Neural progenitor cell (in vitro differentiated cells): ENCODE data around the gene STK4. TPM values are rescaled to one million over a fixed set of nuclear protein-coding genes. Genes with fewer than 3 reads are reported as not detected.

Experiments used
- DNase-seq: peaks from one replicate; pipeline ENCODE4 v3.0.0-alpha.2; 2016; ENCODE audit warnings: low spot score
- H2AFZ ChIP-seq: fragments of 200-600 bp; sonication (generic); replicated peaks from 2 replicates; pipeline ENCODE4 v1.6.1; 2016; ENCODE audit warnings: antibody characterized with exemption
- H3F3A ChIP-seq: fragments of 200-600 bp; sonication (generic); 2 replicates; pipeline ENCODE4 v1.6.1; 2016; ENCODE audit warnings: antibody characterized with exemption, low read depth
- H3K27ac ChIP-seq: fragments of 200-600 bp; sonication (generic); 2 replicates; pipeline ENCODE4 v1.5.1; 2016; ENCODE audit warnings: mild to moderate bottlenecking
- H3K27me3 ChIP-seq: fragments of 200-600 bp; sonication (generic); 2 replicates; pipeline ENCODE4 v1.6.1; 2016; ENCODE audit warnings: mild to moderate bottlenecking, moderate library complexity
- H3K36me3 ChIP-seq: fragments of 200-600 bp; sonication (generic); 2 replicates; pipeline ENCODE4 v1.5.1; 2016
- H3K4me1 ChIP-seq: fragments of 200-600 bp; sonication (generic); 2 replicates; pipeline ENCODE4 v1.6.1; 2016; ENCODE audit warnings: mixed run types
- H3K4me2 ChIP-seq: fragments of 200-600 bp; sonication (generic); 2 replicates; pipeline ENCODE4 v1.6.1; 2016
- H3K4me3 ChIP-seq: fragments of 200-600 bp; sonication (generic); 2 replicates; pipeline ENCODE4 v1.5.1; 2016
- H3K79me2 ChIP-seq: fragments of 200-600 bp; sonication (generic); 2 replicates; pipeline ENCODE4 v1.6.1; 2016; ENCODE audit warnings: low read depth
- H3K9ac ChIP-seq: fragments of 200-600 bp; sonication (generic); 2 replicates; pipeline ENCODE4 v1.6.1; 2016
- H3K9me3 ChIP-seq: fragments of 200-600 bp; sonication (generic); 2 replicates; pipeline ENCODE4 v1.5.1; 2016; ENCODE audit warnings: low read depth
- H4K20me1 ChIP-seq: fragments of 200-600 bp; sonication (generic); 2 replicates; pipeline ENCODE4 v1.6.1; 2016; ENCODE audit warnings: low read depth
- H3K27ac Mint-ChIP-seq: 3 replicates; pipeline ENCODE4 v1.8.0; 2021; ENCODE audit warnings: mixed read lengths
- H3K27me3 Mint-ChIP-seq: 2 replicates; pipeline ENCODE4 v1.8.0; 2022; ENCODE audit warnings: low read depth, mild to moderate bottlenecking, inconsistent platforms, moderate library complexity, mixed read lengths; ENCODE audit not compliant: insufficient read depth
- H3K36me3 Mint-ChIP-seq: 3 replicates; pipeline ENCODE4 v1.8.0; 2021; ENCODE audit warnings: mixed read lengths
- H3K4me1 Mint-ChIP-seq: 3 replicates; pipeline ENCODE4 v1.8.0; 2021; ENCODE audit warnings: mixed read lengths
- H3K4me3 Mint-ChIP-seq: 3 replicates; pipeline ENCODE4 v1.8.0; 2021; ENCODE audit warnings: mild to moderate bottlenecking, moderate library complexity, mixed read lengths
- H3K9me3 Mint-ChIP-seq: 3 replicates; pipeline ENCODE4 v1.8.0; 2020; ENCODE audit warnings: mixed read lengths
- CTCF ChIP-seq: fragments of 200-600 bp; sonication (generic); IDR thresholded peaks from 2 replicates; pipeline ENCODE4 v1.5.1; 2017; ENCODE audit warnings: antibody characterized with exemption, mild to moderate bottlenecking
- EZH2 ChIP-seq: fragments of 200-600 bp; sonication (generic); IDR thresholded peaks from 2 replicates; pipeline ENCODE4 v1.6.1; 2017; ENCODE audit warnings: antibody characterized with exemption, mild to moderate bottlenecking, moderate library complexity
- EZH2phosphoT487 ChIP-seq: fragments of 200-600 bp; sonication (generic); IDR thresholded peaks from 2 replicates; pipeline ENCODE4 v1.6.1; 2017; ENCODE audit warnings: antibody characterized with exemption
- small RNA-seq: library from RNA; depleted of rRNA; stranded (forward); fragments of <200 nt; gene quantifications from one replicate; pipeline ENCODE3, GENCODE V24; 2015
- total RNA-seq: library from RNA; depleted of rRNA; stranded (reverse); fragments of >200 nt; gene quantifications from 2 replicates; pipeline ENCODE4 v1.2.3, GENCODE V29; 2015; ENCODE audit warnings: low replicate concordance

Gene STK4
- total RNA-seq, 1 donor from 2014 or later = 46.1 TPM

- Histone ChIP-seq H2AFZ (no peak overlapping the region), H3K4me1 (no peaks in the 10 kb centered on the region), H3K79me2 (no peaks in the 10 kb centered on the region), H3K9me3 (no peaks in the 10 kb centered on the region), H3K4me2 (no peak overlapping the region), H3K4me3 (no peak overlapping the region), H3K27ac (no peak overlapping the region), H3F3A (no peaks in the 10 kb centered on the region), H3K27me3 (peaks cover 25% of the 10 kb centered on the region), H4K20me1 (no peaks in the 10 kb centered on the region), H3K9ac (no peak overlapping the region), H3K36me3 (no peaks in the 10 kb centered on the region)
- no peaks in the 10 kb centered on the region for H3K9me3 Mint-ChIP-seq
- TF ChIP-seq EZH2 (no peak), EZH2phosphoT487 (no peak), CTCF (no peak)
- H3K4me1 Mint-ChIP-seq = no peaks in the 10 kb centered on the region
- no peak for DNase-seq
- no peak overlapping the region for H3K27ac Mint-ChIP-seq
- H3K27me3 Mint-ChIP-seq = peaks cover 3% of the 10 kb centered on the region
- no peaks in the 10 kb centered on the region for H3K36me3 Mint-ChIP-seq
- no peak overlapping the region for H3K4me3 Mint-ChIP-seq
These were observed 161.8 kb downstream of the STK4 start for GRCh38 chr20:45128099-45128498.

Small RNA genes within 50 kb of the gene (small RNA-seq; reads per million reads assigned to genes)
- not detected for gene RF00019

Other genes with a start within 250 kb of the STK4 start
- gene KCNK15, start 220.6 kb upstream of the STK4 start, total RNA-seq = 0.21 TPM in 1 of 2 replicates, not detected in the other
- 5.3 and 7.8 TPM in 2 replicates for gene RIMS4, start 156.0 kb upstream of the STK4 start, total RNA-seq
- gene YWHAB, start 80.8 kb upstream of the STK4 start, total RNA-seq = 99.4 and 107 TPM in 2 replicates
- gene PABPC1L, start 56.5 kb upstream of the STK4 start, total RNA-seq = 45.3 and 56.3 TPM in 2 replicates
- gene TOMM34, start 6.1 kb upstream of the STK4 start, total RNA-seq = 27.3 and 51.8 TPM in 2 replicates
- gene KCNS1, start 134.6 kb downstream of the STK4 start, total RNA-seq = 0.03 TPM in 1 of 2 replicates, not detected in the other
- not detected in 2 replicates for gene WFDC5, start 148.7 kb downstream of the STK4 start, total RNA-seq
- gene WFDC12, start 158.0 kb downstream of the STK4 start, total RNA-seq = not detected in 2 replicates
- gene PI3, start 208.4 kb downstream of the STK4 start, total RNA-seq = not detected in 2 replicates
- not detected in 2 replicates for gene SEMG1, start 240.5 kb downstream of the STK4 start, total RNA-seq